Smooth muscle cell (in vitro differentiated cells): ENCODE results near the gene POU2F1. TPM values are rescaled to one million over a fixed set of nuclear protein-coding genes. Genes with fewer than 3 reads are reported as not detected.

ENCODE experiments used
- DNase-seq: peaks from one replicate; lab custom pipeline; 2025; ENCODE audit not compliant: unreplicated experiment; lab: John Stamatoyannopoulos, UW
- H2AFZ ChIP-seq: fragments of 200-600 bp; sonication (generic); 2 replicates; pipeline ENCODE4 v1.6.0; 2016; ENCODE audit warnings: antibody characterized with exemption, low read depth, mild to moderate bottlenecking
- H3F3A ChIP-seq: fragments of 200-600 bp; sonication (generic); 2 replicates; pipeline ENCODE4 v1.6.0; 2017; ENCODE audit warnings: antibody characterized with exemption, low read depth
- H3K27ac ChIP-seq: fragments of 200-600 bp; sonication (generic); 2 replicates; pipeline ENCODE4 v1.5.1; 2016; ENCODE audit warnings: low read depth, mild to moderate bottlenecking
- H3K27me3 ChIP-seq: fragments of 200-600 bp; sonication (generic); 2 replicates; pipeline ENCODE4 v1.6.1; 2016; ENCODE audit warnings: low read depth, mild to moderate bottlenecking
- H3K36me3 ChIP-seq: fragments of 200-600 bp; sonication (generic); 2 replicates; pipeline ENCODE4 v1.5.1; 2016; ENCODE audit warnings: low read depth
- H3K4me1 ChIP-seq: fragments of 200-600 bp; sonication (generic); 2 replicates; pipeline ENCODE4 v1.5.1; 2016; ENCODE audit warnings: low read depth
- H3K4me2 ChIP-seq: fragments of 200-600 bp; sonication (generic); 2 replicates; pipeline ENCODE4 v1.6.0; 2016; ENCODE audit warnings: mild to moderate bottlenecking
- H3K4me3 ChIP-seq: fragments of 200-600 bp; sonication (generic); 2 replicates; pipeline ENCODE4 v1.5.1; 2016; ENCODE audit warnings: mild to moderate bottlenecking
- H3K79me2 ChIP-seq: fragments of 200-600 bp; sonication (generic); 2 replicates; pipeline ENCODE4 v1.6.0; 2016; ENCODE audit warnings: low read depth, mild to moderate bottlenecking
- H3K9ac ChIP-seq: fragments of 200-600 bp; sonication (generic); 2 replicates; pipeline ENCODE4 v1.6.0; 2016; ENCODE audit warnings: low read depth
- H3K9me3 ChIP-seq: fragments of 200-600 bp; sonication (generic); replicated peaks from 2 replicates; pipeline ENCODE4 v1.5.1; 2016; ENCODE audit warnings: low read depth
- H4K20me1 ChIP-seq: fragments of 200-600 bp; sonication (generic); 2 replicates; pipeline ENCODE4 v1.6.0; 2016; ENCODE audit warnings: low read depth
- CTCF ChIP-seq: fragments of 200-600 bp; sonication (generic); IDR thresholded peaks from 2 replicates; pipeline ENCODE4 v1.5.1; 2017; ENCODE audit warnings: borderline replicate concordance, mild to moderate bottlenecking, antibody characterized with exemption; ENCODE audit not compliant: insufficient read depth, poor library complexity, severe bottlenecking
- WGBS: methylation state at CpG from one replicate; pipeline ENCODE4 v1.1.7; 2016; ENCODE audit warnings: low lambda C conversion rate; 5-methylcytosine and 5-hydroxymethylcytosine counted together
- polyA plus RNA-seq: library from polyadenylated mRNA; unstranded; fragments of >200 nt; fragmentation: Nextera tagmentation; extraction: Ambion mirVana; gene quantifications from 2 replicates; pipeline ENCODE4 v1.2.1, GENCODE V29; 2016
- total RNA-seq: library from RNA; depleted of rRNA; stranded (reverse); fragments of >200 nt; gene quantifications from 2 replicates; pipeline ENCODE4 v1.2.3, GENCODE V29; 2014

POU2F1 gene
- total and polyA plus RNA-seq, 2 experiments from 2014 or later: 5.3 to 15.6 TPM

GRCh38 chr1:167191958-167192357, 28.7 kb upstream of the POU2F1 start:
- H2AFZ ChIP-seq: no peak overlapping the region

GRCh38 chr1:167194182-167194581, 26.5 kb upstream of the POU2F1 start:
- no peak for TF ChIP-seq CTCF
- Histone ChIP-seq H3K36me3 (no peaks in the 10 kb centered on the region), H3K9ac (no peak overlapping the region), H3K27ac (no peak overlapping the region), H3K4me3 (no peak overlapping the region), H3K4me1 (peaks cover 17% of the 10 kb centered on the region), H3K27me3 (no peaks in the 10 kb centered on the region), H3K79me2 (no peaks in the 10 kb centered on the region), H4K20me1 (no peaks in the 10 kb centered on the region), H2AFZ (no peak overlapping the region), H3K4me2 (no peak overlapping the region), H3F3A (no peaks in the 10 kb centered on the region), H3K9me3 (no peaks in the 10 kb centered on the region)
- 99% methylated on average over 3 of the region's 3 CpGs for WGBS
- no peak for DNase-seq

More at GRCh38 chr1:167191958-167192357, 28.7 kb upstream of the POU2F1 start:
- H3K27me3 ChIP-seq: no peaks in the 10 kb centered on the region
- H3F3A ChIP-seq: no peaks in the 10 kb centered on the region
- H3K4me3 ChIP-seq: no peak overlapping the region
- H3K79me2 ChIP-seq: no peaks in the 10 kb centered on the region
- no peaks in the 10 kb centered on the region for H3K36me3 ChIP-seq
- H3K27ac ChIP-seq: no peak overlapping the region
- H3K9ac ChIP-seq: no peak overlapping the region
- H3K9me3 ChIP-seq: no peaks in the 10 kb centered on the region
- TF ChIP-seq CTCF: no peak
- no peak overlapping the region for H3K4me2 ChIP-seq
- no peak for DNase-seq
- WGBS: 80% methylated on average over 1 of the region's 1 CpG
- peaks cover 7% of the 10 kb centered on the region for H3K4me1 ChIP-seq
- no peaks in the 10 kb centered on the region for H4K20me1 ChIP-seq

- no peaks in the 10 kb centered on the region for H3F3A ChIP-seq
- H3K9me3 ChIP-seq: no peaks in the 10 kb centered on the region
- no peak for TF ChIP-seq CTCF
- no peak for DNase-seq
- H3K4me1 ChIP-seq: peaks cover 17% of the 10 kb centered on the region
- no peaks in the 10 kb centered on the region for H4K20me1 ChIP-seq
- H3K4me2 ChIP-seq: no peak overlapping the region
- no peak overlapping the region for H2AFZ ChIP-seq
- no peaks in the 10 kb centered on the region for H3K27me3 ChIP-seq
- H3K79me2 ChIP-seq: no peaks in the 10 kb centered on the region
- no peaks in the 10 kb centered on the region for H3K36me3 ChIP-seq
- no peak overlapping the region for H3K9ac ChIP-seq
- no peak overlapping the region for H3K27ac ChIP-seq
- no peak overlapping the region for H3K4me3 ChIP-seq
Measured at GRCh38 chr1:167196166-167196565, 24.5 kb upstream of the POU2F1 start.

- WGBS: 0% methylated on average over 1 of the region's 1 CpG
- Histone ChIP-seq H3K4me2 (no peak overlapping the region), H3K36me3 (no peaks in the 10 kb centered on the region), H2AFZ (no peak overlapping the region), H3K79me2 (no peaks in the 10 kb centered on the region), H4K20me1 (no peaks in the 10 kb centered on the region), H3K9me3 (no peaks in the 10 kb centered on the region), H3F3A (no peaks in the 10 kb centered on the region), H3K4me3 (no peak overlapping the region), H3K4me1 (peaks cover 17% of the 10 kb centered on the region), H3K9ac (no peak overlapping the region), H3K27me3 (no peaks in the 10 kb centered on the region), H3K27ac (no peak overlapping the region)
- no peak for DNase-seq
- no peak for TF ChIP-seq CTCF
Measured at GRCh38 chr1:167197236-167197635, 23.4 kb upstream of the POU2F1 start.
